ENCODE data around the gene TCEA2.
A peak's percentile ranks its signal among the peaks of the same experiment; 100 is the strongest.

The TCEA2 gene

DNA sequence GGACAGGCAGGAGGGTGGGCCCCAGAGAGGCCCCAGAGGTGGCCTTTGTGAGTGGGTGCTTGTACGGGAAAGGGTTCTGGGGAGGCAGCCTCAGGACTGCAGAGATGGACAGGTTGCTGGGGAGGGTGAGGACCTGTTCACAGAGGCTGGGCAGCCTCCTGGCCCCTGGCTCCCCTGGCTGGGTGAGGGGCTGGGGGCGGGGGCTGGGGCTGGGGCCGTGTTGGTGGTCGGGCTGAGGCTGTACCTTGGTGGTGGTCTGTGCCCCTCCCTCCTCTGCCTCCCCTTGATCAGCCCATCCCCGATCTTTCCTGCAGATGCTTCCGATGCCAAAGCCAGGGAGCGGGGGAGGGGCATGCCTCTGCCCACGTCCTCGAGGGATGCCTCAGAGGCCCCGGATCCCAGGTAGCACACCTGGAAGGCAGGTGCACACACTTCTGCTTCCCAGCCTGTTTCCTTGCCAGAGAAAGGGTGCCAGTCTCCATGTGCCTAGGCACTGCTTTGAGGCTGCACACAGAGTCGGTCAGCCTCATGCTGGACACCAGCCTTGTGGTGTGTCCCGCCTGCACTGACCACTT lies 4.8 kb downstream of the TCEA2 start:
- DNase-seq = no peak

DNA sequence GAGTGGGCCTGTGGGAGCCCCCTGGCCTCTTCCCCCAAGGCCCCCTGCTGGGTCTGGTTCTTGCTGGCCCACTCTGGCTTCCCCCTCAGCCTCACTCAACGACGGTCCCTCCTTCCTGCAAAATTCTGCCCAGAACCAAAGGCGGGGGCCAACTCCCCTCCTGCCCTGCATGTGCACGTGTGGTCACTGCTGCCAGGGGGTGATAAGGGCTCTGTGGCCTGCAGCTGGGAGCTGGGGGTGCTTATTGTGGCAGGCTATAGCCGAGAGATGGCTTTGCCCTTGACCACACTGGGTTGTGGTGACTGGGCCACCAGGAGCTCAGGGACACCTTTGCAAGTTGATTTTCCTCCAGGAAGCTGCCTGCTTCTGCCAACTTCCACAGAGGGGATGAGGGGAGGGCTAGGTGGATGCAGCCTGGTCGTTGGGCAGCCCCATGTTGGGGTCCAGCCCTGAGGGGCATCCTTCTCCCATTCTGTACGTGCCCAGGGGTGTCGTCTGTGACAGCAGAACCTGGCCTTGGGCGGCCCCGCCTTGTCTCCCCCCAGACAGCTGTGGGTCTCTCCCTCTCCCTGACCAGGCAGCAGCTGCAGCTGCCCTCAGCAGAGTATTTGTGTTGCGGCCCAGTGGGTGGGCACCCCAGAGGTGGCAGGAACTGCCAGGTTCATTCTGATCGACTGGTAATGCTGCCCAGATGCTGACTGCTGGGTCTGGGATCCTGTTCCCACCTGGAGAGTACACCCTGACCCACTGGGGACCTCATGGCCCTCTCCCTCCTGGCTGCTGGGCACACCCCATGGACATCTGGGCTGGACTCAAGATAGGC lies 5.6 kb downstream of the TCEA2 start:
- no peak for DNase-seq

DNA sequence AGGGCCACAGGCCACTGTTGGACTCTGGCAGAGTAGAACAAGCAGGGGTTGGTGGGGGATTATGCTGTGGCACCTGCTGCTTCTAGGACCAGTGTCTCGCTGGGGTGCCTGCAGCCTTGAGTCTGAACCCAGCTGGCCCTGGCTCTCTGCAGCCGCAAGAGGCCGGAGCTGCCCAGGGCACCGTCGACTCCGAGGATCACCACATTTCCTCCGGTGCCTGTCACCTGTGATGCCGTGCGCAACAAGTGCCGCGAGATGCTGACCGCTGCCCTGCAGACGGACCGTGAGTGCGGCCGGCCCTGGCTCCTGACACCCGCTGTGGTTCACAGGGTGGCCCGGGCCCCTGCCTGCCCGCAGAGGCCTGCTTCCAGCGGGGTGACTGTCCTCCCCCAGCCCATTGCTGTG lies 6.2 kb downstream of the TCEA2 start:
- DNase-seq = no peak

DNA sequence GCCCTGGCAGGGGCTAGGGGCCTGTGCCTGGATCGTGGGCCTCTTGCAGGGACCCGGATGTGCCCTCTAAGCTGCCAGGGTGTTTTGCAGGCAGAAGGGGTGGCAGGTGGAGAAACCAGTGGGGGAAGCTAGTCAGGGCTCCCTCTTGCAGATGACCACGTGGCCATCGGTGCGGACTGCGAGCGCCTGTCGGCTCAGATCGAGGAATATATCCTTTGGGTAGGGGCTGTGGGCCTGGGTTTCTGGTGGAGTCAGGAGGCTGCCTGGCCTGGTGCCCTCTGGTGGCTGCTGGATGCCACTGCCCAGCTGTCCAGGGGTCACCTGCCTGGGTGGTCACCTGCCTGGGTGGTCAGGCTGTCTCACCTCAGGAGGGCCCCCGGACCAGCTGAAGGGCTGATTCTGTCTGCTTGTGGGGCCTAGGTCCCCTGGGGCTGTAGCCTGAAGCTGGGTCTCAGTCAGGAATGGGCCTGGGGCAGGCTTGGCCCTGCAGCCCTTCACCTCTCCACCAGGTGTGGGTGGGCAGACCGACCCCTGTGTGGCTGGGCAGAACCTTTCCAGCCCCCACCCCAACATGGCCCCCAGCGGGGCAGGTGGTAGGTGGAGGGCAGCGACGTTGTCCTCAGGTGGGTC lies 6.7 kb downstream of the TCEA2 start:
- no peak for DNase-seq

DNA sequence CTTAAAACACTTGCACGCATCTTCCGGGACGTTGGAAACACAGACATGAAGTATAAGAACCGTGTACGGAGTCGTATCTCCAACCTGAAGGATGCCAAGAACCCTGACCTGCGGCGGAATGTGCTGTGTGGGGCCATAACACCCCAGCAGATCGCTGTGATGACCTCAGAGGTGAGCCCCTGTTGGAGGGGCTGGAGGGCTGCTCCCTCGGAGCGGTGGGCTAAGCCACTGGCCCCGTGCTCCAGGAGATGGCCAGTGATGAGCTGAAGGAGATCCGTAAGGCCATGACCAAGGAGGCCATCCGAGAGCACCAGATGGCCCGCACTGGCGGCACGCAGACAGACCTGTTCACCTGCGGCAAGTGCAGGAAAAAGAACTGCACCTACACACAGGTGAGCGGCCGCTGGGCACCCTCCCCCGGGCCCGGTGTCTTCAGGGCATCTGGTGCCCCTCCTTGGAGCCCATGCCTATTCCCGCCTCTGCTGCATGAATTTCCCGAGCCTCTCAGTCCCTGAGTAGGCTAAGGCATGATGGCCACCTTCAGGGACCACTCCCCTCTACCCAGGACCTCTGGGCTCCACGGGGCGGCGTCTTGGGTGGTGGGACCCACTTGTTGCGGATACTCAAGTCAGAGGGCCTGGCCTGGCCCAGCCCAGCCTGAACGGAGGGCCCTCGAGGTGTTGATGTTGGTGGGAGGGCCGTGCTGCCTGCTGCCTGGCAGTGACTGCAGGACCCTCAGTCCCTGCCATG lies 7.4 kb downstream of the TCEA2 start:
- DNase-seq = no peak

DNA sequence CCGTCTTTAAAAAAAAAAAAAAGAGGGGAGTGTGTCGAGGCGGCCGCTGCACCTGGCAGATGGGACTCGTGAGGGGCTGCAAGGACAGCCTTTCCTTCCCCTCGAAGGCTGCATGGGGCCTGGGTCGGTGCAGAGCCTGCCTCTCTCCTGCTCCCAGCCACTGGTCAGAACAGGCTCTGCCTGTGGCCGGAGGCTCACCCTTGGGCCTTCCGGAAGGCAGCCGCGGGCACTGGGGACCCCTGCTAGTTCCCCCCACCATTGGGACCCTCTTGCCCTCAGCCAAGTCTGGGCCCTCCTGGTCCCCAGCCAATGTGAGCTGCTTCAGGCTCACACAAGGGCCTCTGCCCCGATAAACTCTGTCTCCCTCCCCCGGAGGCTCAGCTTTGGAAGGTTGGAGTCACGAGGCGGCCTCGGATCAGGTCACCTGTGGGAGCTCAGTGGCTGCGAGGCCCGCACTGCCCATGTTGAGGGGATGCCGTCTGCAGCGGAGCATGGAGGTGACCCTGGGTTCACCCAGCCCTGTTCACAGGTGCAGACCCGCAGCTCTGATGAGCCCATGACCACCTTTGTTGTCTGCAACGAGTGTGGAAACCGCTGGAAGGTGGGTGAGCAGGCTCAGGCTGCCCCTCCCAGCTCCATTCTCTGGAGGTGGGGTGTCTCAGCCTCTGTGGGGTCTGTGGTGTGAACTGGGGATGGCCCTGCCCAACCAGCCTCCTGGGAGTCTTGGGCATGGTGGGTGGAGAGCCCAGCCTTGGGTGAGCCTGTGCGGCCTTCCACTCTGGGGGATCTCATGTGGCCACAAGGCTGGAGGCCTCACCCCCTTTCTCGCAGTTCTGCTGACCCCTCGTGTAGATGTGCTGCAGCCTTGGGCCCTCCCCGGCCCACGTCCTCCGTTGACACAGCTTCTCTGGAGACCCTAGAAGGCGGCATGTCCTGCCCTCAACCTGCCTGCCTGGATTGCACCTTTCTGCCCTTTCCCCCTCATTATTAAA lies 8.6 kb downstream of the TCEA2 start:
- DNase-seq = no peak

DNA sequence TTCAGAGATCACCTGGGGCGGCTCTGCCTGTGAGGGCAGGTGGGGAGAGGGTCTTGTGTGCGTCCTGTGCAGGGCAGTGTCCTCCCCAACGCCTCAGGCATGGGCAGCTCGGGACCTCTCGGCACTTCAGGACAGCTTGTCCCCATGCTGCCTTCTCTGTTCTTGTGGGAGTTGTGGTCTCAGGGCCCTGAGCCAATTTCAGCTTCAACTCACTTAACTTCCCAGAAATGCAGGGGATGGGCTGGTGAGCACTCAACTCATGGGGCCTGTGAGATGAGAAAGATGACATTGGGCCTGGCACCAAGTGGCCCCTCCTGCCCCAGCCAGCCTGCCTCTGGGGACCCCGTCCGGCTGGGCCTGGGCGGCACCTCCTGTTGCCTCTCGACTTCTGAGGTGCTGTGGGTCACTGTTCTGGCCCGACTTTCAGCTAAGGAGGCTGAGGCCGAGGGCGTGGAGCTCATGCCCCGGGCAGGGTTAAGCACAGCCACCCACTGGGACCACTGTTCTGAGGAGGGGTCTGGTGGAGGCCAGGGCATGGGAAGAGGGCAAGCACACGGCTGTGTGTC lies 9.6 kb downstream of the TCEA2 start:
- no peak for DNase-seq

DNA sequence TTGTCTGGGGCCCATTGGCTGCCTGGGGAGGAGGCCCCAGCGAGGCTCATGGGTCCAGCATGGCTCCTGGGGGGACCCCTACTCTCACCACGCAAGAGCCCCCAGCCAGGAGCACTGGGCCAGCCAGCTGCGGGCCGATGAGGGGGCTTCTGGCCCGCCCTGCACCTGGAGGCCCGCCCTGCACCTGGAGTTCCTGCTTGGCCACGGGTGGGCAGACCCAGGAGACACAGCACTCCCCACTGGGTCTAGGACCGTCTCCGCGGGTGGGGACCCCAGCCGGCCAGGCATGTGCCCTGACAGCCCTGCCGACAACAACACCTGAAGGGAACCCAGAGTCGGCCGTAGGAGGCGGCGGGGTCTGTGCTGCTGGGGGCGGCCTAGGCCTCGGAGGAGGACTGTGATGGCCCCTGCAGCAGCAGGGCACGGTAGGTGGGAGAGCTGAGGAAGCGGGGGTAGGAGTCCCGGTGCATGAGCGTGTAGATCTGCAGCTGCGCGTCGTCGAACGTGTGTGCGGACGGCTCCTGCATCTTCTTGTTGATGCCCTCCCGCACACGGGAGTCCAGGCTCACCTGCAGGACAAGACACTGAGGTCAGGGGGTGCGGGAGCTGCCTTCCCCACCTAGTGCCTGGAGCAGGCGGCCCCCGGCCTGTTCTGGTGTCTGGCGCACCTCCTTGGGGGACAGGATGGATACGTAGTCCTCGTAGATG lies 10.6 kb downstream of the TCEA2 start:
- no peak for DNase-seq

DNA sequence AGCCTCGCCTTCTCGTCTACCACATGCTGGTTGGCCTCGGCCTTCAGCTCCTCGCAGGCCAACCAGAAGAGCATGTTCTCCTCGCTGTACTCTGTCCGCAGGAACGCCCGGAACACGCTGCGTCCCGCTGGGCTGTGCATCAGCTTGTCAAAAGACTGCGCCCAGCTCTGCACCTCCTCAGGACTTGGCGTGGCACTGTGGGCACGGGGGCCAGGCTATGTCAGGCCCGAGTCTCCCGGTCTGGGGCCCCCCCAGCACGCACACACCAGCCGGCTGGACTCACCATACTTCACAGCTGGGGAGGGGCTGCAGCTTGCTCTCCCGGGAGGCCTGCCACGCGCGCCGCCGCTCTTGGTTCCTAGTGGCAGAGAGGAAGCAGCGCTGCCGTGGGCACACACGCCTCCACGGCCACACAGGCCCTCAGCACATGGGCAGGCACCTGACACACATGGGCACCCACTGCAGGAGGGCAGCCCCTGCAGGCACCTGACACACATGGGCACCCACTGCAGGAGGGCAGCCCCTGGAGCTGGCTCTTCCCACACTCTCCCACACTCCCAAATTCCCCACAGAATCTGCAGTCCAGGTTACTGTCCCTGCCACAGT lies 11.3 kb downstream of the TCEA2 start:
- DNase-seq = no peak

DNA sequence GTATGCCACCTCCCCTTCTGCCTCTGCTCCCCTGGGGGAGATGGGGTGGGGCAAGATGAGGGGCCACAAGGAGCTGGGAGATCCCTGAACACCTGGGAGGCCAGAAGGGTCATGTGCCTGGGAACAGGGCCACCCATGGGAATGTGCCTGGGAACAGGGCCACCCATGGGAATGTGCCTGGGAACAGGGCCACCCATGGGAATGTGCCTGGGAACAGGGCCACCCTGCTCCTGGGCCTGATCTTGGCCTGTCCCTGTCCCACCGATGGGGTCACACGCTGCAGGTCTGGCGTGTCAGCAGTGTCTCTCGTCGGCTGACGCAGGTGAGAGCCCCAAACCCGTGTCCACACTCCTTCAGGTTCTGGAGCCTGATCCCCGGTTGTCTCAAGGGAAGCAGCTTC lies 12.0 kb downstream of the TCEA2 start:
- no peak for DNase-seq

DNA sequence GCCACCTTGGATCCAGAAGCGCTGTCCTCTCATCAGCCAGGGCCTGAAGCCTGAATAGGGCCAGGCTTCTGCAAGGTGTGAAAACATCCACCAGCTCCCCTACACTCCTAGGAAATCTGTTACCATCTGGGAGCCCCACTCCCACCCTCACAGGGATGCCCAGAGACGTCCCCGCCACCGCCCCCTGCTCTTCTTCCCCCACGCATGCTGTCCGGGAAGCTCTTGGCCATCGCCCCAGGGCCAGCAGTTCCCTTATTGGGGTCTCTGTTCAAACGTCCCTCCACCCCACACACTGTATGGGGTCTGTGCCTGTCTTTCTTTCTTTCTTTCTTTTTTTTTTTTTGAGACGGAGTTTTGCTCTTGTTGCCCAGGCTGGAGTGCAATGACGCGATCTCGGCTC lies 12.6 kb downstream of the TCEA2 start:
- DNase-seq = no peak

DNA sequence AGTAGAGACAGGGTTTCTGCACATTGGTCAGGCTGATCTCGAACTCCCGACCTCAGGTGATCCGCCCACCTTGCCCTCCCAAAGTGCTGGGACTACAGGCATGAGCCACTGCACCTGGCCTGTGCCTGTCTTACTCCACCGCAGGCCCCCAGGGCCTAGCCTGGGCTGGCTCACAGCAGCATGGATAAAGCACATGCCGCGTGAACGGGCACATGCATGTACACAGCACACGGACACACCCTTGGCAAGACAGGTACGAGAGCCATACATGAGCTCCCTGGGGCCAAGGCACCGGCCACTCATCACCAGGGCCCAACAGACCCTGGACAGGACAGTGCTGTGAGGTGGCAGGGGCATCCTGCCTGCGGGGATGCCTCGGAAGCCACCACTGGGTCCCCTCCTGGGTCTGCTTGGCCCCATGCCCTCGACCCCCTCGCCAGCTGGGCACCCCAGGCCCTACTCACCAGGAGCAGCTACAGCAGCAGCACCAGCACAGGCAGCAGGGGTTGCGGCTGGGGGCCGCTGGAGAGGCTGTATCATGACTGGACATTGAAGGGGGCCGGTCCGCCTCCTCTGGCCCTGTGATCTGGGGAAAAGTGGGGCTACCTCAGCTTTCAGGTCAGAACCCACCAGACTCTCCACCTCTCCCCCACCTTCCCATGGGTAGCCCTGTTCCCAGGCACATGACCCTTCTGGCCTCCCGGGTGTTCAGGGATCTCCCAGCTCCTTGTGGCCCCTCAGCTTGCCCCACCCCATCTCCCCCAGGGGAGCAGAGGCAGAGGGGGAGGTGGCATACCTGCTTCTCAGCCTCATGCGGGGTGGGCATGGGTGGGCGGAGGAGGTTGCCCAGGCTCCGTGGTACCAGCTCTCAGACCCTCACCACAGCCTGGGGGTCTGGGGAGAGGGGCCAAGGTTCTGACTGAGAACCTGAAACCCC lies 13.3 kb downstream of the TCEA2 start:
- DNase-seq = no peak

DNA sequence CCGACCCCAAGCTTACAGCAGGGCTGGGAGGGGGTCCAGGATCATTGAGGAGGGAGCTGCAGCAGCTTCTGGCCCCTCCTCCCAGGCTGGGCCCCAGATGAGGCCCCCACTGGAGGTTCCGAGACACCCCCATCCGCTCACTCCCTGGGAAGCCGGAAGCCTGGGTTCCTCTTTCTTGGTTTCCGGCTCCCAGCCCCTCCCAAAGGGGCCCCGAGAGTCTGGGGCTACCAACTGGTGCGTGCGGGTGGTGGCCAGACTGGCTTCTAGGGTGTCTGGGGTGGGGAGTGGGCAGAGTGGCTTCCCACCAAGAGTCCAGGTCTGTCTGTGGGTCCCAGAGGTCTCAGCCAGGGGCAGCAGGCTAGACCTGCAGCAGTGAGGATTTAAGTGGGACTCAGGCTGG lies 14.1 kb downstream of the TCEA2 start:
- DNase-seq = no peak

DNA sequence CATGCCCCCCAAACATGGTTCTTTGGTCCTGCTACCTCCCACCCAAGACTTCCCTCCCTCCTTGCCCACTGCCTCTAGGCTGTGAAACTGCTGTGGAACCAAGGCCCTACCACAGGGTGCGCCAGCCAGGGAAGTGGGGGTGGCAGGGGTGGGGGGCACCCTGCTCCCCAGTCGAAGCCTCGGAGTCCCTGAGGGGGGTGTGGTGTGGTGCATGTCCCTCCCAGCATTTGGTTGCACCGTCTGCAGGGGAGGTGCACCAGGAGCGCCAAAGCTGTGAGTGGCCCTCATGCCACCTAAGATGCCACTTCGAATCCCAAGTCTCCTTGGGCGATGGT lies 14.5 kb downstream of the TCEA2 start:
- DNase-seq = no peak

DNA sequence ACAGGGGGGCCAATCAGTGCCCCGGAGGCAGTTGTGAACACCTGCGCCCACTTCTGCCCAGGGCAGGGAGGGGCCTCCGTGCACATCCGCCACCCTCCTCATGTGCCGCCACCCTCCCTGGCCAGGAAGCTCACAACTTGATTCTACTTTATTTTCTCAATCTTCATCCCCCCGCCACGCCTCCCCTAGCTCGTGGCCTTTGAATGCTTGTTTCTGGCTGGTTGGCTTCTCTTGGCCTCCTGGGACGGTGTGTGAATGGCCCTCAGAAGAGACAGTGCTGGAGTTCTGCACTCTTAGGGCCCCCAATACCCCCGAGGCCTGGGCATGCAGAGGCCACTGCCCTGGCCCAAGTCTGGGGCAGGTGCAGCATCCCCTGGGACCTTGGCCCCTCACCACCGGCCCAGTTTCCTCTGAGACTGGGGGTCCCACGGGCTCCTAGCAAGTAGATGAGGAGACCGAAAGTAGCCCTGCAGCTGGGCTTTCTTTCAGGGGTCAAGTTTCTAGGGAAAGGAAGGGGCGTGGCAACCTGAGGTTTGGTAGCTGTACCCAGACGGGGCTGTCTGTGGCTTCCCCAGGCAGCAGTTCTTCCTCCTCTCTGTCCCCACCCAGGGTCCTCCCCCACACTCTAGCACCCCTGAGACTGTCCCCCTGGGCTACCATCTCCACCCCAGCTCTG lies 15.0 kb downstream of the TCEA2 start:
- peak; percentile 41 to 46 for DNase-seq

DNA sequence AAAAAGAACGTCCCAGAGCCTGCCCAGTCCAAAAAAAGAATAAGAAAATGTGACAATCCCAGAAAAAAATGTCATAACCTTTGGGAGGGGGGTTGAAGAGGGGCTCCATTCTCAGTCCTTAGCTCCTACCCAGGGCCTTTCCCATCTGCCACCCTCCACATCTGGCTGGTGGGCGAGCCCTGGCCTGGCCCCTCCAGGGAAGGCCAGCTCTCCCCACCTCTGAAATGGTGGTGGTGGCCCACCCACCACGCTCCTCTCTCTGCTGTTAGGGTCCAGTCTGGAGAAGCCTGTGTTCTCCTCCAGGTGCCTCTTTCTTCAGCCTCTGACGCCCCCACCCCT lies 15.9 kb downstream of the TCEA2 start:
- no peak for DNase-seq

DNA sequence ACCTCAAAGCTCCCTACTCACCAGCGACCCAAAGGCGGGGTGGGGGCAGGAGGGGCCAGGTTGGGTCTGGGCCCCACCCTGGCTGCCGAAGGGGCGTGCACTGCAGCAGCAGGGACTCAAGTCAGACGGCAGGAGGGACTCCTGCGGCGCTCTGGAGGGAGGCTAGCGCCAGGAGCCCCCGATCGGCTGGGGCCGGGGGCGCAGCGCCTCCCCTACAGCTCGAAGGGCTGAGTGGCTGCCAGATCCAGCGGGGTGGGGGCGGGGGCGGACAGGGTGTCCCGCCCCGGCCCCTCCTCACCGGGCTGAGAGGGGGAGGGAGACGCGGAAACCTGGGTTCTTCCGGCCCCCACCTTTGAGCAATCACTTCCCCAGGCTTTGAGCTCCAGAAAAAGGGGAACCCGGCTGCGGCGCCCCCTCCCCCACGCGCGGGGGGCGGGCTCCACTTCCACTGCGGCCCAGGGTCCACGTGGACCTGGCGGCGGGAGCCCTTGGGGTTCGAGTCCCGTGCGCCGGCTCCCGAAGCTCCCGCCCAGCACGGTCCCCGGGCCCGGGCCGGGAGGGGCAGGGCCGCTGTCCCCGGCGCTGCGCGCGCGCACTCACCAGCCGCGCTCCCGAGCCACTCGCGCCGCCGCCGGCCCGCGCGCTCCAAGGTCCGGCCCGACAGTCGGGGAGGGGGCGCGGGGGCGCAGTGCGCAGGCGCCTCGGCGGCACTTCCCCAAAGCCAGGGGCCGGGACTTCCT lies 16.4 kb downstream of the TCEA2 start, which contains the start of gene RGS19:
TSS of gene RGS19 (minus strand) at position 246 of the 740 bp plus-strand sequence. CDS start 2,632 bp downstream, outside the sequence.
- peak; percentile 67 to 71 for DNase-seq
